AG08396 (cell line): ENCODE measurements around the gene IGF1.

Experiments used
- DNase-seq: peaks from one replicate; pipeline ENCODE4 v3.0.0; 2012; ENCODE audit warnings: low spot score, mixed read lengths

IGF1 gene

GRCh38 chr12:102480406-102480805 is at the start of gene IGF1:
IGF1 (minus strand) TSS chr12:102480563; CDS start chr12:102480381, 182 bp downstream.
- DNase-seq: peak; percentile 24

DNA sequence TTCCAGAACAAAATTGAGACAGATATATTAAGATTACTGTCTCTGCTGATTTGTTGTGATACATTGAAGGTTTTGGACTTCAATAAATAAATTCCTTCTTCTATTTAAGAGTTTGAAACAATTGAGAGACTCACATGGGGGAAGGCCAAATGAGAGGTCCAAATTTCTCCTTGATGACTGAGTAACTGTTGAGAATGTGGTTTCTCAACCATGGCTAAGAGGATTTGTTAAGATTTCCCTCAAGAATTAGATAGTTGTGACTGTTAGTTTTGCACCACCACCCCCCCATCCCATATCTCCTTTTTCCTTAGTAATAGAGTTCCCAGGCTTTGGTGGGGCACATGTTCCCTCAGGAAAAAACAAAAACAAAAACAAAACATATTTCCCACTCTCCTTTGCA is 47.7 kb upstream of the IGF1 start:
- no peak for DNase-seq

DNA sequence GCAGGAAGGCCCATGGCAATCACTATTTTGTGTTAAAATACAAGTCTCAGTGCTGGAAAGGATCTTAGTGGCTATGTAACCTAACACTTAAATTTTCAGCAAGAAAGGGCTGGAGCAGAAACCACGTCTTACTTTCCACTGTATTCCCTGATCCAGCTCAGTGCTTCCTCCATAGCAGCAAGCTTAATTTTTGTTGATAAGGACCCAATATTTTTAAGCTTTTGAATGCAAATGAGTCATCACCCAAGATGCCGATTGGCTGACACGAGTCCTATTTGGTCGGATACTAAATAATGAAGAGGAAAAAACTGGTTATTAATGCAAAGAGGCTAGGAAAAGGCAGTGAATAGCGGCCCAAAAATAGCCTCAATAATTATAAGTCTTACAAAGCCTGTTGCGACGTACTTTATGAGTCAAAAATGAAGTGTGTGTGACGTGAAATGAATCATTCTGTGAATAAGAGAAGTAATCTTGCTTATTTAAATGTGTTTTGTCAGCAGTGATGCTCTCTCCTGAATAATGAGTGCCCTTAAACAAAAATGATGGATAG is 46.9 kb upstream of the IGF1 start:
- DNase-seq: peak; percentile 18

DNA sequence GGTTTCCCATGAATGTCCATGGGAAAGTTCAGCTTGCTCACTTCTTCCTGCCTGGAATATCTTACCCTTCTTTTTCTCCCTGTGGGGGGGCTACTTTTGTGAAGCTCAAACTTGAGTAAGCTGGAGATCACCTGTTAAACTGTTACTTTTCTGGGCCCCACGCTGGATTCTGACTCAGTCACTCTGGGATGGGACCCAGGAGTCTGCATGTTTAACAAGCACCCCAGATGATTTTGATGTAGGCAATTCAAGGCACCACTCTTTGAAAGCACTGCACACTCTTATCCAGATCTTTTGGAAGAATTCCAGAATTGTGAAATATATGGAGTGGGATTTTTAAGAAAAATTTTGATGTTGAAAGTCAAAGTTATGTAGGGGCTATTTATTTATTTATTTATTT is 46.3 kb upstream of the IGF1 start:
- no peak for DNase-seq

DNA sequence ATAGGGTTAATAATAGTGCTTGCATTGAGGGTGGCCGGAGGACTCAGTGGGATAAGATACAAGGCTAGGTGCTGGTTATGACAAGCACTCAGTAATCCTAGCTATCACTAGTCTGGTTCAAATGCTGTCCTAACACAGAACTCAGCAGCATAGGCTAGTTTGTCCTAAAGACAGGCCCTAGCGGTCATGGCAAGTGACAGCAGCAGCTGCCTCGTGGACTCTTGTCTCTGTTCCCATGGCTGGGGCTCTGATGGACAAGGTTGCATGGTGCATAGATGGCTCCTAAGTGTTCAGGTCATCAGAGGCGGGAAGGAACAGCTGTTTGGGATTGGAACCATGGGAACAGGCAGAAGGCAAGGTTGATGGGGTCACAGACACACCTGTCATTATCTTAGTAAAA is 42.4 kb upstream of the IGF1 start:
- no peak for DNase-seq

DNA sequence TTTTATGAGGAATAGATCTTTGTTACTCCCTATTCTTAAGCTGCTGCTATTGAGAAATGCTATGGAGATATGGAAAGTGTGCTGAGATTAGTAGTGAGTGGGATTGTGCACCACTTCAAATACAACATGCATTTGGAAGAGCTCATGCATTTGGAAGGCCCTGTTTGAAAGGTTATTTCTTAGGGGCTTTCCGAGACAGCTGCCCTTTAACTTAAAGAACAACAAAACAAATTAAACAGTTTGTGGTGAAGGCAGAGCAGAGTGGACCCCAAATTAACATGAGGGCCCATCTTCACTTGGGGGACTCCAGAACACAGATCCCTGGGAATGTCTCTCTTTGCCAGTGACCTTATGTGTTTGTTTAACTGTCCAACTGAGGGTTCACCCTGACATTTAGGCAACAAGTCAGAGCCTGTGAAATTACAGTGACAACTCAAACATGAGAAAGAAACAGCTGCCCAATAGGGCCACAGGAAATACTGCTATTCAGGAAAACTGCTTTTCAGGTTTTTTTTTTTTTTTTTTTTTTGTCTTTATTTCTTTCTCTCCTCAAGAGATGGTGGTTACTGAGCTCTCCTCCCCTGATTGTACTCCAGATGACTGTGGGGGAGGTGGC is 41.4 kb upstream of the IGF1 start:
- DNase-seq: no peak

DNA sequence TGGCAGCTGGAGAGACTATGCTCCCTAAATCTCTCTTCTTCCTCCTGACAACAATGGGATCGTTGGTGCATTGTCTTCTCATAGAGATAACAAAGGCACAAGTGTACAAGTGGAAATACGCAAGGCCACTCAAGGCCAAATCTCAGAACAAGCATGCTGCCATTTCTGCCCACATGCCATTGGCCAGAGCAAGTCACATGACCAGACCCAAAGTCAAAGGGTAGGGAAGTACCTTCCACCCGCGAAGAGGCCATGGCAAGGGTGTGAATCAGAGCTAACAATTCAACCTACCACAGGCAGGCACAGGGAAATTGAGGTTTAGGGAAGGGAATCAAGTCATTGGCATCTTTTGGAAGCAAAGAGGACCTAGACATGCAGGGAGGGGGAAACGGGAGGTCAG is 38.5 kb upstream of the IGF1 start:
- no peak for DNase-seq

- no peak for DNase-seq
Measured at GRCh38 chr12:102514696-102515095, 34.3 kb upstream of the IGF1 start.

GRCh38 chr12:102513739-102514138 is 33.4 kb upstream of the IGF1 start:
- no peak for DNase-seq

DNA sequence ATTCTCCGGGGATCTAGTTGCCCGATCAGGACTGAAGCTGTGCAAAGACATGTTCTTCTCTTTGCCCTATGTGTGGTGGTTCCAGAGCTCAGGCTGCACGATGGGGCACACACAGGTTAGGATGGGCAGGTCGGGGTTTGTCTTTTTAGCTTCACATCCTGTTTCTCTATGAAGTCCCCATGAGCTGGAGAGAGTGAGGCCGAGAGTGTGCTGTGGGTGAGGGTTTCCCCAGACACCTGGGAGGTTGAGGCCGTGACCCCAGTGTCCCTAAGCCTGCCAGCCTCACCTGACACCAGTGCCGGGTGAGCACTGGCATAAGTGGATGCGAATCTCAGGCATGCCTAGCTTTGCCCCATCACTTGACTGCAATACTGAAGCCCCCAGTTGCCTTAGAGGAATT is 32.9 kb upstream of the IGF1 start:
- DNase-seq: no peak

DNA sequence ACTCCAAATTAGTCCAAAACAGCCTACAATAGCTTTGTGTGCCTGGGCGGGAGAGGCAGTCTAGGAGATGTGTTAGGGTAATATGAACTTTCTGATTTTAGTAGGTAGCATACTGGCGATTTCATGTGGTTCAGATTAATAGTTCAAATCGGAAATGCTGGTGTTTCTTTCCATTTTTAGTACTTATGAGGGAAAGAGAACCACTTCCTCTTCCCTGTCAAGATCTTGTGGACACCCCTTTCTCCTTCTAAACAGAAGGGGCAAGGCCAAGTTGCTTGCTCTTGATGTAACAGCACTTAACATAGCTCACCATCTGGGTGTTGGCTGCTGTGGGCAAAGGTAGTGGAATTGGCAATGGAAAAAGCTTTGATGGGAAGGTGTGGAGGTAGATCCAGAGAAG is 32.2 kb upstream of the IGF1 start:
- DNase-seq: no peak

- no peak for DNase-seq
Measured at GRCh38 chr12:102511575-102511974, 31.2 kb upstream of the IGF1 start.

GRCh38 chr12:102510463-102510862 is 30.1 kb upstream of the IGF1 start:
- DNase-seq: no peak

DNA sequence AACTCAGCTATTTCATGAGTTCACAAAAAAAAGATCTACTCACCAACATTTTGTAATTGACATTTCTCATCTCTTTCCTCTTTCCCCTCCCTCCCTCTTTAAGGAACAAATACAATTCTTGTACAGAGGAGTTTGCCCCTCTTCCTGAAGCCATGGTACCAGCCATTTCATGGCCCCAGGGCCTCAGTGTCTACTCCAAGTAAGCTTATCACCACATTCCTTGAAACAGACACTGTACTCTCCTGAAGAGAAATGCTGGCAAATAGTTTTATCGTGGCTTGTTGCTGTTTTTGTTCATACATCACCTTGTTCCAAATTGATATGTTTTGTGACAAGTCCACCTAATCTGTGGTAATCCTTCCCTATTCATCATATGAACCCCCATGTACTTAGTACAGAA is 29.7 kb upstream of the IGF1 start:
- DNase-seq: no peak

DNA sequence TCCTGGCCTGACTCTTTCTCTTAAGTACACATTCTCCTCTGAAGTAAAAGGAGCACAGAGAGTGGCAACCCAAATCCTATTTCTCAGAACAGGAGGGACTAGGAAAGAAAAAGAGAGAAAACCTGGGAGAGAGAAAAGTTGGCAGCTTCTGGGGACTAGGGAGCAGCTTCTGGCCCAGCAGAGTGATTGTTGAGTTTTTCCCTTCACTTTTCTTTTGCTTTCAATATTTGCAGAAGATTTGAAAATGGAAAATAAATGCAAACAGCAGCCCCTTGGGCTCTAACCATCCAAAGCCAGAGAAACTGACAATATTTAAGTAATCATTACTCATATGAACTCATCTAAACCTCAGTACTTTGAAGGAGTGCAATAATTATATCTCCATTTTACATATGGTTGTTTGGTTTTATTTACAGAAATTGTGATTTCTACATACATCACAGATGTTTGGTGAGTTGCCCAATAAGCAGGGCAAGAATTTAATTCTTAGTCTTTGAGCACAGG is 28.8 kb upstream of the IGF1 start:
- no peak for DNase-seq

DNA sequence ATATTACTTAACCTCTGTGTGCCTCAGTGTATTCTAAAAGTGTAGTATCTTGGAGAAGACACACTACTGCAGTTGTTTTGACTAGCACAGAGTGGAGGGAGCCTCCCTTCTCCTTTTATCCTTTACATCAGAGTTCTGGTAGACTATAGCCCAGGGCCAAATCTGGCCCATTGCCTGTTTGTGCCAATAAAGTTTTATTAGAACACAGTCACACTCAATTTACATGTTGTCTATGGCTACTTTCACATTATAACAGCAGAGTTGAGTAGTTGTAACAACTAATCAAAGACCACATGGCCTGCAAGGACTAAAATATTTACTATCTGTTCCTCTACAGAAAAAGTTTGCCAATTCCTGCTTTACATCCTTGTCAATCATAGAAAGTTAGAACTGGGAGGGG is 27.7 kb upstream of the IGF1 start:
- DNase-seq: no peak

- no peak for DNase-seq
Measured at GRCh38 chr12:102507301-102507700, 26.9 kb upstream of the IGF1 start.

GRCh38 chr12:102504871-102505270 is 24.5 kb upstream of the IGF1 start:
- DNase-seq: no peak

GRCh38 chr12:102504280-102504679 is 23.9 kb upstream of the IGF1 start:
- DNase-seq: no peak

GRCh38 chr12:102503831-102504230 is 23.5 kb upstream of the IGF1 start:
- DNase-seq: no peak

DNA sequence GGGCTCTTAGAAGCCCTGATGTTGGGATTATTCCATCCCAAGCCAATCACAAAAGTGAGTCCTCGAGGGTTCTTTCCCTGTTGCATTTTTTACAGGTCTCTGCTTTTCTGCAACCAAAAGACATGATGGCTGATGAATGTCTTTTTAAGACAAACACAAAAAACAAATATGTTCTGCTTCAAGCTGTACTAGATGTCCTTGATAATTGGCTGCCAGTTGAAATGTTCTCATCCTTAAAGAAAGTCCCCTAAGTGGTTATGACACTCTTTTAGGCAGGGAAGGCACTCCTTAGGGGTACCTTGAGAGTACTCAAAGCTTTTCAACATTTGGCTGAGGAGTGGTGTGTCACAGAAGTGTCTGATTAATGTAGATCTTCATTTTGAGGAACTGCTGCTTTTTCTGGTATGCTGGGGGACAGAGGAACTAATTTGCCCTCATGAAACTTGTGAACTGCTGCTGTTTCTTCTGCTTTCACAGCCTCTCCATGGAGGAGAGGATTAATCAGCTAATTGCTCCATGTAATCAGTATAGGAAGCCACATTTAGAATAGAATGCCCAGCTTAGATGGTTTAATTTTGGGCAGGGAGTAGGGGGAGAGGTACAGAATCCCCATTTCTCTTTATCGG is 22.8 kb upstream of the IGF1 start:
- no peak for DNase-seq

- DNase-seq: no peak
Measured at GRCh38 chr12:102501773-102502172, 21.4 kb upstream of the IGF1 start.

- no peak for DNase-seq
Measured at GRCh38 chr12:102498471-102498870, 18.1 kb upstream of the IGF1 start.

DNA sequence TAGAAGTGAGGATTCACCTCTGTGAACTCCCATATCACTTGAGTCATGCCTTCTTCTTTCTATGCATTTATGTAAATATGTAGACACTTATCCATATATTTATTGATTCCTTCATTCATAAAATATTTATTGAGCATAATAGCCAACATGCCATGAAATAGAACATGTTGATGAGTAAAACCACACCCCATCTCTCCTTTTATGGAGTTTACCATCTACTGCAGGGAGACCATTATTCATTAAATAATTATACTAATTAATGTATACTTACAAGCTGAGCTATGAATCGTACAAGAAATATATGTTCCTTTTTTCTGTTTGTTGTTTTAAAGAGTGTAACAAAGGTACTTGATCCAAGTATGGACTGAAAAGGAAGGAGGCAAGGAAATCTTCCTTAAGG is 17.4 kb upstream of the IGF1 start:
- no peak for DNase-seq
